A549 (cell line): ENCODE results near the gene MSANTD7.

Experiments used
- CEBPB ChIP-seq, 2 experiments: fragments of >200 bp in 1 of 2; sonication (Bioruptor Twin) in 1 of 2; formaldehyde crosslinking in 1 of 2; IDR thresholded peaks; 2 replicates each; pipeline ENCODE4 v1.6.1; 2012 to 2016
- EP300 ChIP-seq, 2 experiments: fragments of >200 bp; sonication (Bioruptor Twin); formaldehyde crosslinking; IDR thresholded peaks; 2 replicates in 1 of 2; 3 replicates in 1 of 2; pipeline ENCODE4 v1.6.1; 2016 to 2017
- GATA3 ChIP-seq: IDR thresholded peaks from 2 replicates; pipeline ENCODE4 v1.6.1; 2012; ENCODE audit warnings: borderline replicate concordance
- HOXB5 ChIP-seq: fragments of 250-450 bp; sonication (Bioruptor Pico); IDR thresholded peaks from 2 replicates; pipeline ENCODE4 v1.5.0; 2020; ENCODE audit warnings: mild to moderate bottlenecking, moderate library complexity
- JUN ChIP-seq, 2 experiments: fragments of >200 bp; sonication (Bioruptor Twin); formaldehyde crosslinking; IDR thresholded peaks; 2 replicates in 1 of 2; 3 replicates in 1 of 2; pipeline ENCODE4 v1.6.1; 2016 to 2017
- JUNB ChIP-seq: fragments of >200 bp; sonication (Bioruptor Twin); formaldehyde crosslinking; IDR thresholded peaks from 2 replicates; pipeline ENCODE4 v1.6.1; 2016
- KDM1A ChIP-seq: fragments of 200-600 bp; sonication (generic); IDR thresholded peaks from 2 replicates; pipeline ENCODE4 v1.6.1; 2016; ENCODE audit warnings: low read depth, mild to moderate bottlenecking
- MAX ChIP-seq: IDR thresholded peaks from 2 replicates; pipeline ENCODE4 v1.6.1; 2012
- POLR2A ChIP-seq: IDR thresholded peaks from 2 replicates; pipeline ENCODE4 v1.6.1; 2012; ENCODE audit warnings: mild to moderate bottlenecking, low read length
- RAD21 ChIP-seq, 2 experiments: fragments of >200 bp in 1 of 2; sonication (Bioruptor Twin) in 1 of 2; formaldehyde crosslinking in 1 of 2; IDR thresholded peaks in 1 of 2; conservative IDR thresholded peaks in 1 of 2; 2 replicates in 1 of 2; 3 replicates in 1 of 2; pipeline ENCODE4 v1.6.1; 2012 to 2018; ENCODE audit warnings: inconsistent platforms in 1 of 2
- RFX5 ChIP-seq: fragments of 450-650 bp; IDR thresholded peaks from 2 replicates; pipeline ENCODE4 v1.7.1; 2014; ENCODE audit warnings: antibody characterized with exemption, mild to moderate bottlenecking, moderate library complexity
- USF2 ChIP-seq: fragments of 450-650 bp; IDR thresholded peaks from 2 replicates; pipeline ENCODE4 v1.6.1; 2014; ENCODE audit warnings: antibody characterized with exemption
- TF ChIP-seq, protein P1 (sequence below): fragments of >200 bp; sonication (Bioruptor Twin); formaldehyde crosslinking; IDR thresholded peaks from 3 replicates; pipeline ENCODE4 v1.5.1; 2016

DNA sequence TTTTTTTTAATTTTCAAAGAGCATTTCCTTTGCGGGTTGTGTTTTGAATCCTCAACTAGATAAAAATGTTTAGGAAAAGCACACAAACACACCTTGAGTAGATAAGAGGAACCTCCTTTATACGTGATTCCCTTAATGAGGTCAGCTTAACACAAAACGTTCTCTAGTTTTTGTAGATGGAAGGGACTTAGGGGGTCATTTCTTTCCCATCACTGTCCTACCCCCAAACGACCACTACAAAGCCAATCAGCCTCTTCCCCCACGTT is 41.8 kb downstream of the MSANTD7 start:
- no peak for TF ChIP-seq POLR2A
- TF ChIP-seq, protein P1, sequence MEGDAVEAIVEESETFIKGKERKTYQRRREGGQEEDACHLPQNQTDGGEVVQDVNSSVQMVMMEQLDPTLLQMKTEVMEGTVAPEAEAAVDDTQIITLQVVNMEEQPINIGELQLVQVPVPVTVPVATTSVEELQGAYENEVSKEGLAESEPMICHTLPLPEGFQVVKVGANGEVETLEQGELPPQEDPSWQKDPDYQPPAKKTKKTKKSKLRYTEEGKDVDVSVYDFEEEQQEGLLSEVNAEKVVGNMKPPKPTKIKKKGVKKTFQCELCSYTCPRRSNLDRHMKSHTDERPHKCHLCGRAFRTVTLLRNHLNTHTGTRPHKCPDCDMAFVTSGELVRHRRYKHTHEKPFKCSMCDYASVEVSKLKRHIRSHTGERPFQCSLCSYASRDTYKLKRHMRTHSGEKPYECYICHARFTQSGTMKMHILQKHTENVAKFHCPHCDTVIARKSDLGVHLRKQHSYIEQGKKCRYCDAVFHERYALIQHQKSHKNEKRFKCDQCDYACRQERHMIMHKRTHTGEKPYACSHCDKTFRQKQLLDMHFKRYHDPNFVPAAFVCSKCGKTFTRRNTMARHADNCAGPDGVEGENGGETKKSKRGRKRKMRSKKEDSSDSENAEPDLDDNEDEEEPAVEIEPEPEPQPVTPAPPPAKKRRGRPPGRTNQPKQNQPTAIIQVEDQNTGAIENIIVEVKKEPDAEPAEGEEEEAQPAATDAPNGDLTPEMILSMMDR: no peak
- TF ChIP-seq CEBPB (IDR thresholded peaks at IDR 0.05): no peak
- TF ChIP-seq EP300 (IDR thresholded peaks at IDR 0.05): no peak
- TF ChIP-seq GATA3: no peak
- no peak for TF ChIP-seq HOXB5 (CRISPR knock-in tag)
- no peak for TF ChIP-seq RAD21 (conservative IDR thresholded peaks at IDR 0.05 in 1 of 2, IDR thresholded peaks at IDR 0.05 in 1 of 2)
- TF ChIP-seq JUNB: no peak
- TF ChIP-seq USF2: no peak
- no peak for TF ChIP-seq KDM1A
- no peak for TF ChIP-seq JUN (IDR thresholded peaks at IDR 0.05)
- no peak for TF ChIP-seq MAX
- TF ChIP-seq RFX5: no peak
